GM18520 (cell line): ENCODE results near the gene LRIF1.
"Not testable (repeated sequence)": the region's sequence is repeated elsewhere in the genome, so short reads cannot be mapped to it uniquely, and the experiment has no call there.

Source experiments
- ATAC-seq: cut with Tn5 transposase; IDR thresholded peaks from one replicate; pipeline ENCODE4 v1.9.1; 2021; ENCODE audit not compliant: unreplicated experiment

LRIF1 gene

GRCh38 chr1:110952031-110952430 is 11.7 kb downstream of the LRIF1 start:
- no peak for ATAC-seq

GRCh38 chr1:110951161-110951560 is 12.6 kb downstream of the LRIF1 start:
- ATAC-seq, result no peak

GRCh38 chr1:110948038-110948810 is 15.5 kb downstream of the LRIF1 start:
- no peak for ATAC-seq

- no peak for ATAC-seq
Observed at GRCh38 chr1:110945626-110946025, 18.1 kb downstream of the LRIF1 start.

- ATAC-seq, result no peak
Observed at GRCh38 chr1:110944806-110945205, 18.9 kb downstream of the LRIF1 start.

- no peak for ATAC-seq
Observed at GRCh38 chr1:110936567-110936966, 27.2 kb downstream of the LRIF1 start.

- not testable (repeated sequence) for ATAC-seq
Observed at GRCh38 chr1:110931097-110931496, 32.6 kb downstream of the LRIF1 start.

- no peak for ATAC-seq
Observed at GRCh38 chr1:110928904-110929303, 34.8 kb downstream of the LRIF1 start.

GRCh38 chr1:110928191-110928590 is 35.5 kb downstream of the LRIF1 start:
- ATAC-seq, result no peak

- ATAC-seq, result no peak
Observed at GRCh38 chr1:110927484-110928075, 36.1 kb downstream of the LRIF1 start.

- no peak for ATAC-seq
Observed at GRCh38 chr1:110921953-110922352, 41.8 kb downstream of the LRIF1 start.

- no peak for ATAC-seq
Observed at GRCh38 chr1:110918016-110918415, 45.7 kb downstream of the LRIF1 start.

GRCh38 chr1:110916669-110917306 is 46.9 kb downstream of the LRIF1 start:
- peak; percentile 66 for ATAC-seq

GRCh38 chr1:110916274-110916668 is 47.5 kb downstream of the LRIF1 start:
- no peak for ATAC-seq

- no peak for ATAC-seq
Observed at GRCh38 chr1:110915804-110916203, 47.9 kb downstream of the LRIF1 start.

- no peak for ATAC-seq
Observed at GRCh38 chr1:110914676-110915075, 49.0 kb downstream of the LRIF1 start.

- ATAC-seq, result no peak
Observed at GRCh38 chr1:110912784-110913183, 50.9 kb downstream of the LRIF1 start.

- no peak for ATAC-seq
Observed at GRCh38 chr1:110903853-110904500, 59.7 kb downstream of the LRIF1 start.

GRCh38 chr1:110902820-110903463 is 60.8 kb downstream of the LRIF1 start:
- no peak for ATAC-seq

- no peak for ATAC-seq
Observed at GRCh38 chr1:110899458-110899843, 64.3 kb downstream of the LRIF1 start.

- no peak for ATAC-seq
Observed at GRCh38 chr1:110898734-110899457, 64.8 kb downstream of the LRIF1 start.
